Measurements from ENCODE around the gene HSD11B2. TPM values are rescaled to one million over a fixed set of nuclear protein-coding genes. Genes with fewer than 3 reads are reported as not detected.

HSD11B2 gene
- total RNA-seq, 1 donor from 2014 or later = 2.4 TPM

DNA sequence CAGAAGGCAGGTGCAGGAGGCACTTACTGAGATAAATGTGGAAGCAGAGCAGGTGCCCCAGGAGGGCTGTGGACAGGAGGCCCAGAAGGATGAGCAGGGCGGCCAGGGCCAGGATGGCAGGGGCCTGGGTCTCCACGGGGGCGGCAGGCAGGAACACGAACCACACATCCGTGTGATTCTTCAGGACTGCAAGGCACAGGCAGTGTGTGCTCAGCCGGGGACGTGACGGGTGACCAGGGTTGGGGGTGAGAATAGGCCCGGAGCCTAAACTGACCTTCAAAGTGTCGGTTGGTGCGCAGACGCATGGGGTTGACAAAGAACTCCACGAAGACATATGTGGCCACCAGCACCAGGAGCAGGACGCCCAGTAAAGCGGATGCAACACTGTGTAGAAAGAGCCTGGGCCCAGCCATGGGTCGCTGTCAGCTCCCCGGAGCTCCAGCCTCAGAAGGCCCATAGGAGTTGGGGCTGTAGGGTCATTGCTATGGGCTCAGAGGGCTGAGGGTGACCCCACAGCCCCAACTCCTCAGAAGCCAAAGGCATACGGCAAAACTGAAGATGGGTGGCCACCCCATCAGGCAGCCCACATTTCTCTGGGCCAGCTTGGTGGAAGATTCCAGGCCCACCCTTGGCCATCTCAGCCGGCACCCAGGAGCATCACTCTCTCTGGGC, 32.2 kb upstream of the HSD11B2 start:
- no peak overlapping the region for H3K4me3 ChIP-seq
- no peak for DNase-seq (ENCODE audit: low spot score in 2 of 2)
- H3K27ac ChIP-seq = no peak overlapping the region
- intact Hi-C loops (cut with DNase I) = loop anchor here (10.0 kb wide), 1 partner anchor 114 kb away; no protein-coding TSS in a partner anchor
- H3K4me1 ChIP-seq = peaks cover 10 to 22% of the 10 kb centered on the region in 2 donors
- no peaks in the 10 kb centered on the region for H3K9me3 ChIP-seq
- peaks cover 8% of the 10 kb centered on the region for H3K27me3 ChIP-seq
- no peaks in the 10 kb centered on the region for H3K36me3 ChIP-seq
- TF ChIP-seq, protein P1, sequence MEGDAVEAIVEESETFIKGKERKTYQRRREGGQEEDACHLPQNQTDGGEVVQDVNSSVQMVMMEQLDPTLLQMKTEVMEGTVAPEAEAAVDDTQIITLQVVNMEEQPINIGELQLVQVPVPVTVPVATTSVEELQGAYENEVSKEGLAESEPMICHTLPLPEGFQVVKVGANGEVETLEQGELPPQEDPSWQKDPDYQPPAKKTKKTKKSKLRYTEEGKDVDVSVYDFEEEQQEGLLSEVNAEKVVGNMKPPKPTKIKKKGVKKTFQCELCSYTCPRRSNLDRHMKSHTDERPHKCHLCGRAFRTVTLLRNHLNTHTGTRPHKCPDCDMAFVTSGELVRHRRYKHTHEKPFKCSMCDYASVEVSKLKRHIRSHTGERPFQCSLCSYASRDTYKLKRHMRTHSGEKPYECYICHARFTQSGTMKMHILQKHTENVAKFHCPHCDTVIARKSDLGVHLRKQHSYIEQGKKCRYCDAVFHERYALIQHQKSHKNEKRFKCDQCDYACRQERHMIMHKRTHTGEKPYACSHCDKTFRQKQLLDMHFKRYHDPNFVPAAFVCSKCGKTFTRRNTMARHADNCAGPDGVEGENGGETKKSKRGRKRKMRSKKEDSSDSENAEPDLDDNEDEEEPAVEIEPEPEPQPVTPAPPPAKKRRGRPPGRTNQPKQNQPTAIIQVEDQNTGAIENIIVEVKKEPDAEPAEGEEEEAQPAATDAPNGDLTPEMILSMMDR (IDR thresholded peaks at IDR 0.05) = no peak

DNA sequence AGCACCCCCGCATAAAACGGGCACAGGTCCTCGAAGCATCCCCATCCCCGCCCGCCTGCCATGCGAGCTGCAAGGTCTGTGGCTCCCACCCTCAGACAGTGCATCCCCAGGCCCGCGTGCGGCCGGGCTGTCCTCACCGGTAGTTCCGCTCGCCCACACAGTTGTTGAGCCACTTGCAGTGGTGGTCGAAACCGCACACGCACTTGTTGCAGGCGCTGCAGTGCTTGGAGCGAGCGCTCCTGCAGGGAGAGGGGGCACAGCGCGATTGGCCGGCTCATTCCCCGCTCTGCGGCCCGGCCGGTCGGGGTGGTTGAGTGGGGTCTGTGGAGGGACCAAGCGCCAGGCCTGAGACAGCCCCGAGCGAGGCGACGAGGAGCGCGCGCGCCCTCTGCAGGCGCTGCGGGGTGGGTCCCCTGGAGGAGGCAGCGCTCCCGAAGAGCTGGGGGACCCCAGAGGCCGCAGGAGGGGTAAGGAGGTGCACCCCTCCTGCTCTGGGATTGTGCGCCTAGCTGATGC, 31.6 kb upstream of the HSD11B2 start:
- Histone ChIP-seq H3K36me3 (no peaks in the 10 kb centered on the region), H3K27me3 (peaks cover 6% of the 10 kb centered on the region), H3K4me3 (no peak overlapping the region), H3K4me1 (peaks cover 4 to 16% of the 10 kb centered on the region in 2 donors), H3K9me3 (no peaks in the 10 kb centered on the region), H3K27ac (no peak overlapping the region)
- TF ChIP-seq, protein P1 (IDR thresholded peaks at IDR 0.05) = peak; percentile 55 to 77 (median 65)
- intact Hi-C loops (cut with DNase I) = loop anchor here (10.0 kb wide), 1 partner anchor 114 kb away; no protein-coding TSS in a partner anchor
- DNase-seq (ENCODE audit: low spot score in 2 of 2) = no peak

DNA sequence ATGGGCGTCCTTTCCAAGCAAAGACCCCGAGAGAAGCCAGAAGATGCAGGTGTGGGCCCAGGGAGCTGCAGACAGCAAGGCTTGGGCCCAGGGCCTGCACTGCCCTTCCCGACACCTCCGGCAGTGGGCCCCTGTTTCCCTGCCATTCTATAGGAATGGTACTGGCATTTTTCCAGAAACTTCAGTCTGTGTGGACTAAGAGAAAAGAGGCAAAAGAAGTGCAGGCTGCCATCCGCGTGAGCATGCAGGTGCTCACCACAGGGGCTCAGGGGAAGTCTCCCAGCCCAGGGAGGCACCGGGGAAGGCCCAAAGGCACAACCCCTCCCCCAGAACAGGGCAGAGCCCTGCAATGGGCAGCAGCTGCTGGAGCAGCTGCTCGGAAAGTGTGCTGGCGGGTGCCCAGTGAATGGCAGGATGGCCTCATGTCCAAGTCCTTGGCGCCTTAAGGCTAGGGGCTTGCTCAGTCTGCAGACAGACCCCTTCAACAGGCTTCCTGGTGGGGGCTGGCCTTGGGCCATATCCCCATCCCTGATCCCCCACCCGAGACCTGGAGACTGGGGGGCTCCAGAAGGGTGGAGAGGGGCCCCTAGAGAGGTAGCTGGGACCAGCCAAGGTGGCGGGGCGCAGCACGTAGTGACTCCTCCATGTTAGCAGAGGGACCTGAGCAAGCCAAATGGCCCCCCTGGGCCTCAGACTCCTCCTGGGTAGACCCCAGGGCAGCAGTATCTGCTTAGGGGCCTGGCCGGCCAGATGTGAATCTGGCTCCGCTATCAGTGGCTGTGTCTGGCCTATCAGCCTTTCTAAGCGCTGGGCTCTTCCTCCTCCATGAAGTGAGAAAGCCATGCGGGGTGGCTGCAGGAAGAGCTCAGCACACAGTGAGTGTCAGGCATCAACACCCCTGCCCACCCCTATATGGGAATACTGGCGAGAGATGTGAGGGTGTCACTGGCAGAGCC, 30.9 kb upstream of the HSD11B2 start:
- Histone ChIP-seq H3K9me3 (no peaks in the 10 kb centered on the region), H3K4me3 (no peak overlapping the region), H3K27ac (no peak overlapping the region), H3K27me3 (peaks cover 3% of the 10 kb centered on the region), H3K4me1 (peaks cover 3 to 12% of the 10 kb centered on the region in 2 donors), H3K36me3 (no peaks in the 10 kb centered on the region)
- intact Hi-C loops (cut with DNase I) = loop anchor here (10.0 kb wide), 1 partner anchor 115 kb away; no protein-coding TSS in a partner anchor
- TF ChIP-seq, protein P1 (IDR thresholded peaks at IDR 0.05) = peak in 1 of 3 experiments; percentile 6
- DNase-seq (ENCODE audit: low spot score in 2 of 2) = no peak

DNA sequence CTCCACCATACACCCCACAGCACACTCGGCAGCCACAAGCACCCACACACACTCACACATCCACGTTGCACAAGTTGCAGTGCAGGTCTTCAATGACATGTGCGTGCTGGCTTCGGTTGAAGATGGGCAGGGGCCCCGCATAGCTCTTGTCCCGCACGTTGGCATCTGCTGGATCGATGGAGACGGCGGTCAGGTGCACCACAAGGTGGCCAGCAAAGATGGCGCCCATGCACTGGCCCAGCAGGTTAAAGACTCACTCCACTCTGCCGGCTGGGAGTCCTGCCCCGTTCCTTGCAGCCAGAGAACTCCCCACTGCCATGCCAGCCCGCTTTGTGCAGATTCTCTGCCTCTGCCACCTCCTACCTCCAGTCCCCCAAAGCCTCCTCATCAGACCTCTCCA, 30.0 kb upstream of the HSD11B2 start:
- TF ChIP-seq, protein P1 (IDR thresholded peaks at IDR 0.05) = no peak
- no peak overlapping the region for H3K4me3 ChIP-seq
- no peaks in the 10 kb centered on the region for H3K36me3 ChIP-seq
- H3K4me1 ChIP-seq = peaks cover 3 to 12% of the 10 kb centered on the region in 2 donors
- H3K27me3 ChIP-seq = no peaks in the 10 kb centered on the region
- H3K9me3 ChIP-seq = no peaks in the 10 kb centered on the region
- H3K27ac ChIP-seq = no peak overlapping the region
- intact Hi-C loops (cut with DNase I) = no loop called here
- no peak for DNase-seq (ENCODE audit: low spot score in 2 of 2)

DNA sequence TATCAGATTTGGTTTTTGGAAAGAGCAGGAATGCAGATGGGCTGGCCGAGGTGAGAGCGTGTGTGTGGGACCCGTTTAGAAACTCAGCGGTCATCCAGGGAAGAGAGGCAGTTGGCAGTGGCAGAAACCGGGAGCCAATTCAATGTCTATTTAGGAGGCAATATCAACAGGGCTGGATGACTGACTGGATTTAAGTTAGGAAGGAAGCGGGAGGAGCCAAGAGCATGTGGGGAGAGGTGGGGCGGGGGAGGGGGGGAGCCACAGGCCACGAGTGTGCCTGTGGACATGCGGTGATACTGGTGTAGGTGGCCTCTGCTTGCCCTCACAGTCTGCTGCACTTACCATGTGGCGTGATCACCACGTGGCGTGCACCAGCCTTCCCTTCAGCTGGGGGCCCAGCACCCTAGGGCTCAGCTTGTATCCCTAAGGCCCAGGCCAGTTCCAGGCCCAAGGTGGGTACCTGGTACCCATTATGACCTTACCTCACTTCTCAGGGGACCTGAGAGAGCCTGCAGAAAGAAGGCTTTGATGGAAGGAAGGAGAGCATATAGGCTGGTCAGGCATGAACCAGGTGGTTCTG, 26.9 kb upstream of the HSD11B2 start:
- H3K4me3 ChIP-seq = no peak overlapping the region
- no peaks in the 10 kb centered on the region for H3K36me3 ChIP-seq
- H3K27me3 ChIP-seq = no peaks in the 10 kb centered on the region
- DNase-seq (ENCODE audit: low spot score in 2 of 2) = no peak
- H3K4me1 ChIP-seq = peaks cover 0 to 6% of the 10 kb centered on the region in 2 donors
- H3K9me3 ChIP-seq = no peaks in the 10 kb centered on the region
- TF ChIP-seq, protein P1 (IDR thresholded peaks at IDR 0.05) = no peak
- intact Hi-C loops (cut with DNase I) = no loop called here
- no peak overlapping the region for H3K27ac ChIP-seq

Measured in ascending aorta (tissue), 2 donors.